Psoas muscle (tissue), 8 donors: Measurements from ENCODE around the gene MGRN1. TPM values are rescaled to one million over a fixed set of nuclear protein-coding genes. Genes with fewer than 3 reads are reported as not detected.

Experiments
- ATAC-seq, 4 donors: fragments of 200-7000 bp; cut with Tn5 transposase; one replicate each; pipeline ENCODE4 v1.9.1; 2020; ENCODE audit warnings: moderate library complexity in 3 of 4, mild to moderate bottlenecking in 2 of 4
- DNase-seq, 2 donors: peaks; one replicate each; pipeline ENCODE4 v3.0.0-alpha.2; 2020
- H3K27ac ChIP-seq: fragments of 200-600 bp; one replicate; pipeline ENCODE4 v1.8.0; 2022
- H3K27me3 ChIP-seq, 3 donors: fragments of 200-600 bp in 1 of 3; one replicate each; pipeline versions ENCODE4 v1.6.1 to v1.8.0; 2013 to 2022; ENCODE audit warnings: low read length in 2 of 3, mild to moderate bottlenecking in 2 of 3, moderate library complexity in 1 of 3; ENCODE audit not compliant: insufficient read depth in 3 of 3
- H3K36me3 ChIP-seq, 2 donors: fragments of 200-600 bp in 1 of 2; one replicate each; pipeline versions ENCODE4 v1.6.1 to v1.8.0; 2013 to 2022; ENCODE audit warnings: low read depth in 1 of 2, mild to moderate bottlenecking in 1 of 2, moderate library complexity in 1 of 2; ENCODE audit not compliant: insufficient read depth in 1 of 2
- H3K4me1 ChIP-seq: fragments of 200-600 bp; one replicate; pipeline ENCODE4 v1.8.0; 2022
- H3K4me3 ChIP-seq: fragments of 200-600 bp; one replicate; pipeline ENCODE4 v1.8.0; 2022; ENCODE audit warnings: mild to moderate bottlenecking
- H3K9me3 ChIP-seq: fragments of 200-600 bp; one replicate; pipeline ENCODE4 v1.8.0; 2022
- WGBS, 3 donors: extraction: QIAGEN DNeasy Blood & Tissue Kit; methylation state at CpG; one replicate each; pipeline versions ENCODE4 v1.1.6 to v1.1.7; 2013; 5-methylcytosine and 5-hydroxymethylcytosine counted together
- intact Hi-C, 2 donors: fragments of 100-400 bp; cut with DNase I; formaldehyde crosslinking; loops; one replicate each; pipeline versions ENCODE4 v1.11.0 to v1.14.2; 2022
- polyA plus RNA-seq, 3 donors: library from polyadenylated mRNA; stranded (reverse); fragments of 200-250 nt; gene quantifications; one replicate each; pipeline ENCODE4 v1.2.3, GENCODE V29; 2013
- total RNA-seq, 4 donors: library from RNA; stranded (reverse); fragmentation: NEBNext Ultra II Directional in 2 of 4; extraction: Animal tissue kit (Norgen Biotek cat#: 25700) in 2 of 4; gene quantifications; one replicate each; pipeline versions ENCODE4 v1.2.1 to v1.2.4, GENCODE V29; 2021 to 2023
- TF ChIP-seq, protein P1 (sequence below): fragments of 200-600 bp; IDR thresholded peaks from one replicate; pipeline ENCODE4 v1.8.0; 2022; ENCODE audit warnings: antibody characterized with exemption
- donor health status: healthy with polysubstance abuse.
- donor health status: DM: no; HTN: no; CAD: no; lungs with moderate emphysema.
- donor health status: Bipolar disorder and iron deficiency.
- donor health status: healthy.
- donor health status: DM: yes; HTN: yes; CAD: no.
- donor health status: DM: no; HTN: no; CAD: no.
- donor health status: DM: no; HTN: no; CAD: no.
- donor health status: DM: yes; HTN: yes; CAD: no.

MGRN1 gene
- total and polyA plus RNA-seq, 7 donors, result 20.2 to 63.1 (median 44.2) TPM

DNA sequence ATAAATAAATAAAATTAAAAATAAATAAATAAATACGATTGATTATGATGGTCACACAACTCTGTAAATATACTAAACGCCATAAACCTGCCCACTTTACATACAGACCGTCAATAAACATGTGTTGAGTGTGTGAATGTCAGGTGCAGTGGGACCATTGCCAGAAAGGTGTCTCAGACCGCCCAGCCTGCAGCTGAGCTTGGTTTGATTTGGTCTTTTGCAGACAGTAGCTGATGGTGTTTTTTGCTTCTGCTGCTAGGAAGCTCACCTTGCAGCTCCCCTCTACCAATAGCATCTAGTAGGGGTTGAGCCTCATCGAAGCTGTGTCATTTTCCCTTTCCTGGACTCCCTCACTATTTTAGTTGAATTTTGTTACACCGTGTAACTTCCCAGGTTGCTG lies 33.4 kb upstream of the MGRN1 start:
- no peak overlapping the region for H3K27ac ChIP-seq
- no peak overlapping the region for H3K4me3 ChIP-seq
- ATAC-seq (no peak), DNase-seq (no peak)
- no peaks in the 10 kb centered on the region for H3K9me3 ChIP-seq
- H3K27me3 ChIP-seq, result peaks cover 0 to 3% (median 0%) of the 10 kb centered on the region in 3 donors
- H3K4me1 ChIP-seq, result no peaks in the 10 kb centered on the region
- TF ChIP-seq, protein P1, sequence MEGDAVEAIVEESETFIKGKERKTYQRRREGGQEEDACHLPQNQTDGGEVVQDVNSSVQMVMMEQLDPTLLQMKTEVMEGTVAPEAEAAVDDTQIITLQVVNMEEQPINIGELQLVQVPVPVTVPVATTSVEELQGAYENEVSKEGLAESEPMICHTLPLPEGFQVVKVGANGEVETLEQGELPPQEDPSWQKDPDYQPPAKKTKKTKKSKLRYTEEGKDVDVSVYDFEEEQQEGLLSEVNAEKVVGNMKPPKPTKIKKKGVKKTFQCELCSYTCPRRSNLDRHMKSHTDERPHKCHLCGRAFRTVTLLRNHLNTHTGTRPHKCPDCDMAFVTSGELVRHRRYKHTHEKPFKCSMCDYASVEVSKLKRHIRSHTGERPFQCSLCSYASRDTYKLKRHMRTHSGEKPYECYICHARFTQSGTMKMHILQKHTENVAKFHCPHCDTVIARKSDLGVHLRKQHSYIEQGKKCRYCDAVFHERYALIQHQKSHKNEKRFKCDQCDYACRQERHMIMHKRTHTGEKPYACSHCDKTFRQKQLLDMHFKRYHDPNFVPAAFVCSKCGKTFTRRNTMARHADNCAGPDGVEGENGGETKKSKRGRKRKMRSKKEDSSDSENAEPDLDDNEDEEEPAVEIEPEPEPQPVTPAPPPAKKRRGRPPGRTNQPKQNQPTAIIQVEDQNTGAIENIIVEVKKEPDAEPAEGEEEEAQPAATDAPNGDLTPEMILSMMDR, result no peak
- intact Hi-C loops, result no loop called here
- WGBS, 3 donors, result 73 to 82% (median 77%) methylated on average over 6 of the region's 6 CpGs
- H3K36me3 ChIP-seq, result no peaks in the 10 kb centered on the region

DNA sequence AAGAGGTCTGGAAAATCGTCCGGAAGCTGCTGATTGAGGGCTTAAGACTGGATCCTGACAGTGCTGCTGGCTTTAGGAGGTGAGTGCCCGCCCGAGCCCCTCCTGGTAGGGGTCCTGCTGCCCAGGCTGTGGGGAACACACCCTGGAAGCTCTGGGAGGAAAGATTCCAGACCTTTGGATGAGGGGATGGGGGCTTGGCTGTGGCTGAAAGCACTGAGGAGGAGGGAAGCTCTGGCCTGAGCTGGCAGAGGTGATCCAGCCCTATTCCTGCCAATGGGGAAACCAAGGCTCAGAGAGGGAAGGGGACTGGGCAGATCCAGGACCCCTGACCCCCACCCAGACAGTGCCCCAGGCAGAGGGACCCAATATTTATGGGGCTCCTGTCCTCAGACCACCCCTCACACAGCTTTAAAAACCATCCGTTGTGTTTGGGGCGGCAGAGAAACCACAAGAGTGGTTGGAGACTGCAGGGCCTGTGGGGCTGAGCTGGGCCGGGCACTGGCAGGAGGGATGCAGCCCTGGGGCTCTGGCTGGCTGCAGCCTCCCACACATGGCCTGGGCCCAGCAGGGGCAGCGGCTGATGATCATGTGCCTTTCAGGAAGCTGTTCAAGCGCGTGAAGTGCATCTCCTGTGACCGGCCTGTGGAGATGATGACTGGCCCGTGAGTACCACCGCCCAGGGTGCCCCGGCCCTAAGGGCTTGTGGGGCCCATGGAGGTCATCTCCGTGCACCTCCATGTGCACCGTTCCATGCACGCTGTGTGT lies 32.7 kb upstream of the MGRN1 start:
- Histone ChIP-seq H3K27ac (no peak overlapping the region), H3K27me3 (peaks cover 0 to 6% (median 0%) of the 10 kb centered on the region in 3 donors), H3K36me3 (no peaks in the 10 kb centered on the region), H3K9me3 (no peaks in the 10 kb centered on the region), H3K4me3 (no peak overlapping the region), H3K4me1 (no peaks in the 10 kb centered on the region)
- TF ChIP-seq, protein P1, result no peak
- intact Hi-C loops, result no loop called here
- DNase-seq, result no peak
- ATAC-seq, result peak in 1 of 4 donors; percentile 22
- 88 to 91% (median 89%) methylated on average over 17 of the region's 17 CpGs for WGBS, 3 donors

DNA sequence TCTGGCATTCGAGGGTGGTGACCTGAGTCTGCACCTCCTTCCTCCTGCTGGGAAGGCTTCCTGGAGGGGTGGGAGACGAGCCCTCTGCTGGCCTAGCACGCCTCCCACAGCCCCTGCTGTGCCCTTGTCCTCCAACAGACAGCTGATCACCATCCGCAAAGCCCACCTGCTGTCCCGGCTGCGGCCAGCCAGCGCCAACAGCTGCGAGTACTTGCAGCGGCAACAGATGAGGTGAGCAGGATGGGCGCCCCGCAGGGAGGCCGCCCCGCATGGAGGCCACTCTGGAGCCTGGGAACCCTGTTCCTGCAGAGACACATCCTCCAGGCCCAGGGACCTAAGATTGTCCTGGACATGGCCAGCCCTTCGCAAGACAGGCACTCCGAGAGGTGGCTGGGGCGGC lies 31.5 kb upstream of the MGRN1 start:
- ATAC-seq (no peak), DNase-seq (no peak)
- H3K4me3 ChIP-seq, result no peak overlapping the region
- TF ChIP-seq, protein P1, result no peak
- no peak overlapping the region for H3K27ac ChIP-seq
- H3K9me3 ChIP-seq, result no peaks in the 10 kb centered on the region
- H3K36me3 ChIP-seq, result no peaks in the 10 kb centered on the region
- H3K4me1 ChIP-seq, result no peaks in the 10 kb centered on the region
- intact Hi-C loops, result no loop called here
- WGBS, 3 donors, result 41 to 45% (median 44%) methylated on average over 16 of the region's 16 CpGs
- peaks cover 0 to 7% (median 0%) of the 10 kb centered on the region in 3 donors for H3K27me3 ChIP-seq

DNA sequence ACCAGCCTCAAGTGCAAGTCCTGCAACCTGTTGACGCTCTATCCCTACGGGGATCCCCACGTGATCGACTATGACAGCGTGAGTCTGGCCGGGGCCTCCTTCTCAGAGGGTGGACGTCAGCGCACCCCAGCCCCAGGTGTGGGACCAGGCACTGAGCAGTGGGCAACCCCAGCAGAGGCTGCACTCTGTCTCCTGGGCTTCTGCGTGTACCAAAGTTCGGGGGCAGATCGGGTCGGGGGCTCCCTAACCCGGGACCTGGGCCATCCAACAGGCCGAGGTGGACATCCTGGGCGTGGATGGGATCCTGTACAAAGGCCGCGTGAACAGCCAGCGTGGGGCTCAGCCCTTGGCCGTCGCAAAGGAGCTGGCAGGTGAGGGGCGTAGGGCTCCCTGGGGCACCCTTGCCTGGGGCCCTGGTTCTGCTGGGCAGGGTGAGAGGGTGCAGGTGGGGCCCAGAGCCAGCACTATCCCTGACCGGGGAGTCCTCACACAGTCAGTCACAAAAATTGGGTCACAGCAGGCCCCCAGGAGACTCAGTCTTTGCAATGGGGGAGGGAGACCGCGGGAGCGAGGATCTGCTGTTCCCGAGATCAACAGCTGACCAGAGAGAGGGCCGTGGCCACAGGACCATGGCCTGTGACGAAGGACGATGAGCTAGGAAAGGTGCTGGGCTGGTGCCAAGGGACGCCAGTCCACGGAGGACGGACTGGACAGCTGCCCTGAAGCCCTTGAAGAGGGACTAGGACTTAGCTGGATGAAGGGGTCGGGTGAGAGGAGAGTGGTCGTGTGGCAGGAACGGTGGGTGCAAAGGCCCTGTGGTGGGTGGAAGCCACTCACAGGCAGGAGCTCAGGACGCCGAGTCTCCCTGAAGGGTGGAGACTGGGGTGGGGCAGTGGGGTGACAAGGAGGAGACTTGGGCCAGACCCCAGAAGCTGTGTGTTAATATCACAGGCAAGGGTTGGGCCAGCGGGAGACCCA lies 29.9 kb upstream of the MGRN1 start:
- no peak overlapping the region for H3K4me3 ChIP-seq
- H3K4me1 ChIP-seq, result no peaks in the 10 kb centered on the region
- H3K27me3 ChIP-seq, result peaks cover 0 to 17% (median 5%) of the 10 kb centered on the region in 3 donors
- no peak for ATAC-seq
- intact Hi-C loops, result no loop called here
- TF ChIP-seq, protein P1, result no peak
- H3K27ac ChIP-seq, result no peak overlapping the region
- WGBS, 3 donors, result 83 to 87% (median 85%) methylated on average over 38 of the region's 38 CpGs
- H3K9me3 ChIP-seq, result no peaks in the 10 kb centered on the region
- no peaks in the 10 kb centered on the region for H3K36me3 ChIP-seq
- no peak for DNase-seq
